K562 (cell line): ENCODE data around the gene FAM136A. TPM values are rescaled to one million over a fixed set of nuclear protein-coding genes. Genes with fewer than 3 reads are reported as not detected.

ENCODE experiments used
- DDX20 ChIP-seq: fragments of 450-650 bp; IDR thresholded peaks from 2 replicates; pipeline ENCODE4 v1.6.1; 2016; ENCODE audit warnings: missing genetic modification characterization, low read depth, mild to moderate bottlenecking, missing compliant biosample characterization, moderate library complexity
- ETV6 ChIP-seq, 3 experiments: fragments of 150-350 bp in 1 of 3; sonication (generic) in 1 of 3; formaldehyde crosslinking in 1 of 3; IDR thresholded peaks; 2 replicates each; pipeline versions ENCODE4 v1.6.1 to v1.8.0; 2014 to 2022; ENCODE audit warnings: borderline replicate concordance in 2 of 3, low read depth in 2 of 3, antibody characterized with exemption in 1 of 3, low read length in 1 of 3, mild to moderate bottlenecking in 1 of 3, missing genetic modification reagents in 1 of 3
- EZH2 ChIP-seq: IDR thresholded peaks from 2 replicates; pipeline ENCODE4 v1.6.1; 2012; ENCODE audit warnings: low read depth, mild to moderate bottlenecking, inconsistent platforms, low read length, borderline replicate concordance
- FOS ChIP-seq: IDR thresholded peaks from 3 replicates; pipeline ENCODE4 v1.6.1; 2011; ENCODE audit not compliant: insufficient read length; ENCODE audit errors: extremely low read depth
- LEF1 ChIP-seq: fragments of 450-650 bp; IDR thresholded peaks from 2 replicates; pipeline ENCODE4 v1.6.1; 2016; ENCODE audit warnings: mild to moderate bottlenecking
- ZZZ3 ChIP-seq: fragments of 450-650 bp; IDR thresholded peaks from 2 replicates; pipeline ENCODE4 v1.6.1; 2016; ENCODE audit warnings: antibody characterized with exemption, mild to moderate bottlenecking, moderate library complexity
- polyA plus RNA-seq, 8 experiments: library from polyadenylated mRNA; depleted of rRNA in 4 of 8; stranded (reverse) in 5 of 8; unstranded in 3 of 8; fragments of >200 nt; fragmentation: Nextera tagmentation in 2 of 8; fragmentation: Illumina TruSeq in 1 of 8; extraction: Ambion mirVana in 2 of 8; extraction: Trizol in 1 of 8; gene quantifications; 2 replicates each; pipeline versions ENCODE4 v1.2.1 to v1.2.3, GENCODE V29; 2011 to 2014; ENCODE audit warnings: inconsistent platforms in 1 of 8, missing spikeins in 1 of 8
- total RNA-seq, 7 experiments: library from RNA; depleted of rRNA in 6 of 7; stranded (reverse); fragments of >200 nt in 6 of 7; fragmentation: Illumina TruSeq in 2 of 7; extraction: Trizol in 2 of 7; gene quantifications; 2 replicates each; pipeline versions ENCODE4 v1.2.1 to v1.2.3, GENCODE V29; 2011 to 2021; ENCODE audit warnings: low replicate concordance in 1 of 7
- TF ChIP-seq, protein P1 (sequence below), 2 experiments: fragments of 450-650 bp; conservative IDR thresholded peaks; 2 replicates each; pipeline ENCODE4 v1.6.1; 2017; ENCODE audit warnings: mild to moderate bottlenecking in 2 of 2, moderate library complexity in 2 of 2
- TF ChIP-seq, protein P2 (sequence below): fragments of 450-650 bp; formaldehyde crosslinking; IDR thresholded peaks from 2 replicates; pipeline ENCODE4 v1.4.0; 2020; ENCODE audit warnings: mild to moderate bottlenecking, mixed read lengths
- TF ChIP-seq, protein P3 (sequence below): fragments of 450-650 bp; IDR thresholded peaks from 2 replicates; pipeline ENCODE4 v1.6.1; 2016; ENCODE audit warnings: missing biosample characterization, missing genetic modification characterization
- TF ChIP-seq, protein P4 (sequence below): sonication (generic); formaldehyde crosslinking; IDR thresholded peaks from 2 replicates; pipeline ENCODE4 v1.8.1; 2023; ENCODE audit warnings: mild to moderate bottlenecking, missing genetic modification reagents

The FAM136A gene
- total and polyA plus RNA-seq, 9 of the 15 experiments (the other 6 are each of a cell fraction or from before 2014, with no cell fraction given), result 89.0 to 151 (median 104) TPM

DNA sequence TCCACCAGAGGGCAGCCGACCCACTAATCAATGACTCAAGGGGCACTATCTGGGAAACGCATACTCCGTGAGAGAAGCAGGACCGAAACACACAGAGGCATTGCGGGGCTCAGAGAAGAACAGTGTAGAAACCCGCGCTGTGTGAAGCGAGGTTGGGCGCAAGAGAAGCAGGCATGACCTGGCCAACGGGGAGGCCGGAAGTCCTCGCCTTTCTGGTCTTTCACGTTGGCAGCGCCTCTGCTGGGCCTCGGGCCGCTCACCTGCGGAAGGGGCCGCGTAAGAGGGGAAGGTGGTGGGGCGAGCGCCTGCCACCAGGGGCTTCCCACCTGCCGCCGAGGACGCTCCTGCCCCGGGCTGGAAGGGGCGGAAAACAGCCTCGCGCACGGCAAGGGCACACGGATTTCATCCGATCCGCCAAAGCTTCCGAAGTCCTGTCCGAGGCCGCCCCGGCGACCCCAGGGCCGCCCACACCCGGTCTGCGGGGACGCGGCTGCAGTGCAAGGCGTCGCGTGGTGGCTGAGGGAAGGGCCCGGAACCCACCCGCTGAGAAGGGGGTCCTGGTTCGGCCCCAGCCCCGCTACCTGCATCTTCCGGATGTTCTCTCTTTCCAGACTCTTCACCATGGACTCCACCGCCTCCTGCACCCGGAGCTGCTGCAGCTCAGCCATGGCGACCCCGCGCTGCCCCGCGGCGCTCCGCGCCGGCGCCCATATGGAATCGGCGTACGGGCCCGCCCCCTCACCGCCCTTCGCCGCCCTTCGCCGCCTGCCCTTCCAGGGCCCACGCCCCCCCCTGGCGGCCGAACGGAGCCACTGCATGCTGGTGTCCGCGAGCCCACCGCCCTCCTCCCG is at the start of gene FAM136A (continued):
- TF ChIP-seq ETV6 (IDR thresholded peaks at IDR 0.05; ENCODE audit: borderline replicate concordance in 1 of 2, low read depth in 2 of 2, low read length in 1 of 2) (no peak), ETV6 (CRISPR knock-in tag; IDR thresholded peaks at IDR 0.05; ENCODE audit: borderline replicate concordance) (no peak), LEF1 (no peak), FOS (no peak), DDX20 (tag) (no peak), ZZZ3 (no peak), EZH2 (no peak)
- TF ChIP-seq, protein P1, sequence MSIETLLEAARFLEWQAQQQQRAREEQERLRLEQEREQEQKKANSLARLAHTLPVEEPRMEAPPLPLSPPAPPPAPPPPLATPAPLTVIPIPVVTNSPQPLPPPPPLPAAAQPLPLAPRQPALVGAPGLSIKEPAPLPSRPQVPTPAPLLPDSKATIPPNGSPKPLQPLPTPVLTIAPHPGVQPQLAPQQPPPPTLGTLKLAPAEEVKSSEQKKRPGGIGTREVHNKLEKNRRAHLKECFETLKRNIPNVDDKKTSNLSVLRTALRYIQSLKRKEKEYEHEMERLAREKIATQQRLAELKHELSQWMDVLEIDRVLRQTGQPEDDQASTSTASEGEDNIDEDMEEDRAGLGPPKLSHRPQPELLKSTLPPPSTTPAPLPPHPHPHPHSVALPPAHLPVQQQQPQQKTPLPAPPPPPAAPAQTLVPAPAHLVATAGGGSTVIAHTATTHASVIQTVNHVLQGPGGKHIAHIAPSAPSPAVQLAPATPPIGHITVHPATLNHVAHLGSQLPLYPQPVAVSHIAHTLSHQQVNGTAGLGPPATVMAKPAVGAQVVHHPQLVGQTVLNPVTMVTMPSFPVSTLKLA (conservative IDR thresholded peaks at IDR 0.05), result peak; percentile 69 to 78
- TF ChIP-seq, protein P2, sequence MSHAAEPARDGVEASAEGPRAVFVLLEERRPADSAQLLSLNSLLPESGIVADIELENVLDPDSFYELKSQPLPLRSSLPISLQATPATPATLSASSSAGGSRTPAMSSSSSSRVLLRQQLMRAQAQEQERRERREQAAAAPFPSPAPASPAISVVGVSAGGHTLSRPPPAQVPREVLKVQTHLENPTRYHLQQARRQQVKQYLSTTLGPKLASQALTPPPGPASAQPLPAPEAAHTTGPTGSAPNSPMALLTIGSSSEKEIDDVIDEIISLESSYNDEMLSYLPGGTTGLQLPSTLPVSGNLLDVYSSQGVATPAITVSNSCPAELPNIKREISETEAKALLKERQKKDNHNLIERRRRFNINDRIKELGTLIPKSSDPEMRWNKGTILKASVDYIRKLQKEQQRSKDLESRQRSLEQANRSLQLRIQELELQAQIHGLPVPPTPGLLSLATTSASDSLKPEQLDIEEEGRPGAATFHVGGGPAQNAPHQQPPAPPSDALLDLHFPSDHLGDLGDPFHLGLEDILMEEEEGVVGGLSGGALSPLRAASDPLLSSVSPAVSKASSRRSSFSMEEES (CRISPR knock-in tag), result no peak
- TF ChIP-seq, protein P3, sequence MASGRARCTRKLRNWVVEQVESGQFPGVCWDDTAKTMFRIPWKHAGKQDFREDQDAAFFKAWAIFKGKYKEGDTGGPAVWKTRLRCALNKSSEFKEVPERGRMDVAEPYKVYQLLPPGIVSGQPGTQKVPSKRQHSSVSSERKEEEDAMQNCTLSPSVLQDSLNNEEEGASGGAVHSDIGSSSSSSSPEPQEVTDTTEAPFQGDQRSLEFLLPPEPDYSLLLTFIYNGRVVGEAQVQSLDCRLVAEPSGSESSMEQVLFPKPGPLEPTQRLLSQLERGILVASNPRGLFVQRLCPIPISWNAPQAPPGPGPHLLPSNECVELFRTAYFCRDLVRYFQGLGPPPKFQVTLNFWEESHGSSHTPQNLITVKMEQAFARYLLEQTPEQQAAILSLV (tag), result no peak
- TF ChIP-seq, protein P4, sequence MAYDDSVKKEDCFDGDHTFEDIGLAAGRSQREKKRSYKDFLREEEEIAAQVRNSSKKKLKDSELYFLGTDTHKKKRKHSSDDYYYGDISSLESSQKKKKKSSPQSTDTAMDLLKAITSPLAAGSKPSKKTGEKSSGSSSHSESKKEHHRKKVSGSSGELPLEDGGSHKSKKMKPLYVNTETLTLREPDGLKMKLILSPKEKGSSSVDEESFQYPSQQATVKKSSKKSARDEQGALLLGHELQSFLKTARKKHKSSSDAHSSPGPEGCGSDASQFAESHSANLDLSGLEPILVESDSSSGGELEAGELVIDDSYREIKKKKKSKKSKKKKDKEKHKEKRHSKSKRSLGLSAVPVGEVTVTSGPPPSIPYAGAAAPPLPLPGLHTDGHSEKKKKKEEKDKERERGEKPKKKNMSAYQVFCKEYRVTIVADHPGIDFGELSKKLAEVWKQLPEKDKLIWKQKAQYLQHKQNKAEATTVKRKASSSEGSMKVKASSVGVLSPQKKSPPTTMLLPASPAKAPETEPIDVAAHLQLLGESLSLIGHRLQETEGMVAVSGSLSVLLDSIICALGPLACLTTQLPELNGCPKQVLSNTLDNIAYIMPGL (CRISPR knock-in tag), result peak; percentile 87
